ENCODE data around the gene CDH23. TPM values are rescaled to one million over a fixed set of nuclear protein-coding genes. Genes with fewer than 3 reads are reported as not detected.
A peak's percentile ranks its signal among the peaks of the same experiment; 100 is the strongest.

The CDH23 gene
- total RNA-seq, 1 donor from 2014 or later = 4.5 TPM

DNA sequence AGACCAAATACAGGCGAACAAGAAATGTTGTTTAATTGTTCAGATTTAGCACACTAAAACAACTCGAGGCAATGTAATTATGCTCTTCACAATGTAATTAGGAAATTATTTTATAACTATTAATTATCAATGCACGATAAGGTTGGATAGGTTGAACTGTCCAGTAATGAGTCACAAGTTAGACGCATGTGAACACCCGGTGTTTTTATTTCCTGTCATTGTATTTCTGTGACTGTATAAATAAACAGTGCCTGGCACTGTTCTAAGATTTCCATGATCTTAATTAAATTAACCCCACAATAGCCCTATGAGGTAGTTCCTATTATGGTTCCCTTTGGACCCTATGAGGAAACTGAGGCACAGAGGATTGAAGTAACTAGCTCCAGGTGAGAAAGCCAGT, 296.7 kb downstream of the CDH23 start:
- peaks cover 8% of the 10 kb centered on the region for H3K9me3 ChIP-seq (replicated peaks)
- peak overlapping the region; percentile 71 for H3K27ac ChIP-seq (replicated peaks)
- DNase-seq = no peak
- H3K4me3 ChIP-seq = no peak overlapping the region
- no peaks in the 10 kb centered on the region for H3K36me3 ChIP-seq
- intact Hi-C loops (cut with micrococcal nuclease) = no loop called here
- TF ChIP-seq, protein P1, sequence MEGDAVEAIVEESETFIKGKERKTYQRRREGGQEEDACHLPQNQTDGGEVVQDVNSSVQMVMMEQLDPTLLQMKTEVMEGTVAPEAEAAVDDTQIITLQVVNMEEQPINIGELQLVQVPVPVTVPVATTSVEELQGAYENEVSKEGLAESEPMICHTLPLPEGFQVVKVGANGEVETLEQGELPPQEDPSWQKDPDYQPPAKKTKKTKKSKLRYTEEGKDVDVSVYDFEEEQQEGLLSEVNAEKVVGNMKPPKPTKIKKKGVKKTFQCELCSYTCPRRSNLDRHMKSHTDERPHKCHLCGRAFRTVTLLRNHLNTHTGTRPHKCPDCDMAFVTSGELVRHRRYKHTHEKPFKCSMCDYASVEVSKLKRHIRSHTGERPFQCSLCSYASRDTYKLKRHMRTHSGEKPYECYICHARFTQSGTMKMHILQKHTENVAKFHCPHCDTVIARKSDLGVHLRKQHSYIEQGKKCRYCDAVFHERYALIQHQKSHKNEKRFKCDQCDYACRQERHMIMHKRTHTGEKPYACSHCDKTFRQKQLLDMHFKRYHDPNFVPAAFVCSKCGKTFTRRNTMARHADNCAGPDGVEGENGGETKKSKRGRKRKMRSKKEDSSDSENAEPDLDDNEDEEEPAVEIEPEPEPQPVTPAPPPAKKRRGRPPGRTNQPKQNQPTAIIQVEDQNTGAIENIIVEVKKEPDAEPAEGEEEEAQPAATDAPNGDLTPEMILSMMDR (IDR thresholded peaks at IDR 0.05; ENCODE audit: borderline replicate concordance) = no peak
- H3K27me3 ChIP-seq (ENCODE audit: low read depth) = no peaks in the 10 kb centered on the region
- peaks cover 47% of the 10 kb centered on the region for H3K4me1 ChIP-seq

DNA sequence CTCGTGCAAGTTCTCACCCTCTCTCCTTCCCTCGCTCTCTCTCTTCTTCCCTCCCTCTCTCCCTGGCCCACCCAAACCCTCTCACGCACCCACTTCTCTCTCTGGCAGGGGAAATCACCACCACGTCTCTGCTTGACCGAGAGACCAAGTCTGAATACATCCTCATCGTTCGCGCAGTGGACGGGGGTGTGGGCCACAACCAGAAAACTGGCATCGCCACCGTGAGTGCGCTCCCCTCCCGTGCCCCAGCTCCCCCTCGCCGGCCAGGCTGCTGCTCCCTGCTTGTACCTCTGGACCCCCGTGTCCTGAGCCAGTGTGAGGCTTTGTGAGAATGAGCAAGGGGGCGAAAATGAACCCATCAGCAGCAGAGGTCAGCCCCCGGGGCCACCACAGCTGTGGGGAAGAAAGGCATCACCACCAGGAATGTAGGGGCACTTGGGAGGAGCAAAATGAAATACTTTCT, 297.4 kb downstream of the CDH23 start:
- H3K27me3 ChIP-seq (ENCODE audit: low read depth) = no peaks in the 10 kb centered on the region
- H3K4me1 ChIP-seq = peaks cover 47% of the 10 kb centered on the region
- peaks cover 8% of the 10 kb centered on the region for H3K9me3 ChIP-seq (replicated peaks)
- TF ChIP-seq, protein P1 (IDR thresholded peaks at IDR 0.05; ENCODE audit: borderline replicate concordance) = no peak
- no peak overlapping the region for H3K4me3 ChIP-seq
- no peak for DNase-seq
- peak overlapping the region; percentile 71 for H3K27ac ChIP-seq (replicated peaks)
- intact Hi-C loops (cut with micrococcal nuclease) = no loop called here
- no peaks in the 10 kb centered on the region for H3K36me3 ChIP-seq

DNA sequence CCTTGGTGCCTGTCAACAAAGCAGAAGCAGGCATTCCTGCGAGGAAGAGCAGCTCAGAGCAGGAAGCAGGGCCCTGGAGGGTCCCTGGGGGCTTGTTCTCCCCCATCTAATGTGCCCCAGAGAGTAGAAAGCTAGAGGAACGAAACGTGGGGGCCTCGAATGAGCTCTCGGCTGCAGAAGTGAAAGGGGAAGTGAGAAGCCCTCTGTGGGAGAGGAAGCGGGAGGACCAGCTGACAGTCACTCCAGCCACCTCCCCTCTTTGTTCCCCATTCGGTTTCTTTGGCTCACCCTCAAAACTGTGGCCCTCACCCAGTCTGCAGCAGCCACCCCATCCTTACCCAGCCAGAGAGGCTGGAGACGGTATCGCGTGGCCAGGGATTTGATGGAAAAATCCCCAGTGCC, 297.8 kb downstream of the CDH23 start:
- intact Hi-C loops (cut with micrococcal nuclease) = no loop called here
- Histone ChIP-seq H3K27ac (replicated peaks) (peak overlapping the region; percentile 71), H3K4me3 (no peak overlapping the region)

DNA sequence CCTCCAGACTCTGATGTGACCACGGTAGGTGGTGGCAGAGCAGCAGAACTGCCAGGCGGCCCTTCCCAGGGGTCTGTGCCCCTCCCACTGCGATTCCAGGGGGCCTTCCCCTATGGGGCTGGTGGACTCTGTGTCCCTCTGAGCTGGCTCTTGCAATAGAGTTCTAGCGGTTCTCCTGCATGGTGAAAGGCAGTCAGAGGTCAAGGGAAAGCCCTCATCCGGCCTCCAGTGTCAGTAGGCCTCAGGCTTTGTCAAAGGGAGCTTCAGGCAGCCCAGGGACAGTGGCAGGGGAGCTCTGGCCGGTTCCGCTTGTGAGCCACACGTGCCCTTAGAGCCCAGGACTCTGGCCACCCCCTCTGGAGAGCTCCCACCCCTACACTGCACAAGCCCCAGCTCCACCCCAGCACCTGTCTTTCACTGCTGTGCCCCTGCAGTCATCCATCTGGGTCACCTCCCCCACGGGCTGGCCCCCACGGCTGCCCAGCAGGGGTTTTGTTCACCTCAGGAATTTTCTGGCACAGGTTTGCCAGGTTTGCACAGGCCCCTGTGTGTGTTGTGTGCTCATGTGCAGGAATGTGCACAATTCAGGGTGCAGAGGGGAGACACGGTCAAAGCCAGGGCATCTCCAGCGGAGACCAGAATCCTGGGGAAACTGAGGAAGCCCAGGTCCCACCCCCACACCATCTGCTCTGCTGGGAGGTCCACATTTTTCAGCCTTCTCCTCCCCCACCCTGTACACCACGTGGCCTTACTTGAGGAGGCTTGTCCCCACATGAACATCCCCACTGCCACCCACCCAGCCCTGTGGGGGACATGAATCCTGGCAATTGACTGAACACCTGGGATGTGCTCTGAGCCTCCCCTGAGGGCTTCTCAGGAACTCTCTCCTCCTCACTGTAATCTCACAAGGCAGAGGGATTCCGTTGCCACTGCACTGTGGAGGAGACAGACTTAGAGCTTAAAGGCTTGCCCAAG, 299.1 kb downstream of the CDH23 start:
- no peaks in the 10 kb centered on the region for H3K27me3 ChIP-seq (ENCODE audit: low read depth)
- TF ChIP-seq, protein P1 (IDR thresholded peaks at IDR 0.05; ENCODE audit: borderline replicate concordance) = no peak
- peaks cover 52% of the 10 kb centered on the region for H3K4me1 ChIP-seq
- H3K27ac ChIP-seq (replicated peaks) = peak overlapping the region; percentile 71
- no peak for DNase-seq
- intact Hi-C loops (cut with micrococcal nuclease) = no loop called here
- peaks cover 8% of the 10 kb centered on the region for H3K9me3 ChIP-seq (replicated peaks)
- no peaks in the 10 kb centered on the region for H3K36me3 ChIP-seq
- H3K4me3 ChIP-seq = no peak overlapping the region

More for the DNA sequence above, 297.8 kb downstream of the CDH23 start:
- peaks cover 47% of the 10 kb centered on the region for H3K4me1 ChIP-seq
- TF ChIP-seq, protein P1 (IDR thresholded peaks at IDR 0.05; ENCODE audit: borderline replicate concordance) = no peak
- no peak for DNase-seq
- no peaks in the 10 kb centered on the region for H3K27me3 ChIP-seq (ENCODE audit: low read depth)
- peaks cover 8% of the 10 kb centered on the region for H3K9me3 ChIP-seq (replicated peaks)
- H3K36me3 ChIP-seq = no peaks in the 10 kb centered on the region

DNA sequence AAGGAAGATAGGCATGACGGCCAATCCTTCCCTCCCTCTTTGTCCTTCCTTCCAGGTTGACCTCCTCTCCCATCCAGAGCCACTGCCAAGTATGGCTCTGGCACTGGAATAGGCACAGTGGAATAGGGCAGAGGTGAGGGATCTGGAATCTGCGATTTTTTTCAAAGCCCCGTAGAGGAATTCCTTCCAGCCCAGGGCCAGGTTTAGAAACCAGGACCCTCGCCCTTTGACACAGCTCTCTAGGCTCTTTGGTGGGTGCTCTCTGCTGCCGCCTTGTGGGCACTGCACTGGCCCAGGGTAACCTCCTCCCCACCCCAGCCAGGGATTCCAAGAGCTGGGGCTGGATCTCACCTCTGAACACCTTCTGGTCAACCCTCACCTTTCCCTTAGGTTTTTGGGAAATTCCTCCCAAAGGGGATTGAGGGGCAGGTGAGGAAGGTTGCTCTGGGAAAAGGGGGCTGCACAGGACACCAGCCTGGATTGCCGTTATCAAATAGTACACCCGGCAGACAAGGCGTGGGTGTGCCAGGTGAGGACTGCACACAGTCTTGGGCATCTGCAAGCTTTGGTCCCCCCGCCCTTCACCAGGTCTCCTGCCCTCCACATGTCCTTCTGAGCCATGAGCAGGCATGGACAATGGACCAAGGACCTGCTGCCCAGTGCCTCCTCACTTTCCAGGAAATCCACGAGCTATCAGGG, 300.1 kb downstream of the CDH23 start:
- H3K27ac ChIP-seq (replicated peaks) = no peak overlapping the region
- H3K27me3 ChIP-seq (ENCODE audit: low read depth) = no peaks in the 10 kb centered on the region
- H3K4me3 ChIP-seq = no peak overlapping the region
- TF ChIP-seq, protein P1 (IDR thresholded peaks at IDR 0.05; ENCODE audit: borderline replicate concordance) = peak; percentile 92
- DNase-seq = peak; percentile 68
- H3K36me3 ChIP-seq = no peaks in the 10 kb centered on the region
- H3K9me3 ChIP-seq (replicated peaks) = peaks cover under 1% of the 10 kb centered on the region
- H3K4me1 ChIP-seq = peaks cover 62% of the 10 kb centered on the region
- intact Hi-C loops (cut with micrococcal nuclease) = no loop called here
